ENCODE data around the gene GPATCH4.

Gene GPATCH4

DNA sequence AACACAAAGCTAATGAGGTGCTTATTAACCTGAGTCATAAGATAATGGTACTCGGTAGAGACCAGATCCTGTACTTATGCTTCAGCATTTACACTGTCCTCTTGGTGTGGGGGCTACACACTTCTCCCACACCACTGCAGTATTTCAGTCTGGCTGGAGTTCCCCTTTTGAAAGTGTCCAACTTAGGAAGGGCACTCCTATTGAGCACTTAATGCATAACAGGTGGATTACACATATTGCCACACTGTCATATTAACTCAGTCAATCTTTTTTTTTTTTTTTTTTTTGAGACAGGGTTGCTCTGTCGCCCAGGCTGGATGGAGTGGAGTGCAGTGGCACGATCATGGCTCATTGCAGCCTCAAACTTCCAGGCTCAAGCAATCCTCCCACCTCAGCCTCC lies 1.5 kb downstream of the GPATCH4 start:
- Histone ChIP-seq H3K9me3 (ENCODE audit: low read length) (no peaks in the 10 kb centered on the region), H2AFZ (ENCODE audit: low read depth, low read length) (no peak overlapping the region), H3K36me3 (ENCODE audit: insufficient read depth, low read length) (peaks cover 34% of the 10 kb centered on the region), H3K4me1 (ENCODE audit: insufficient read depth, low read length) (peaks cover 16% of the 10 kb centered on the region), H3K27me3 (ENCODE audit: insufficient read depth, low read length) (no peaks in the 10 kb centered on the region), H3K4me3 (ENCODE audit: low read length) (no peak overlapping the region)

DNA sequence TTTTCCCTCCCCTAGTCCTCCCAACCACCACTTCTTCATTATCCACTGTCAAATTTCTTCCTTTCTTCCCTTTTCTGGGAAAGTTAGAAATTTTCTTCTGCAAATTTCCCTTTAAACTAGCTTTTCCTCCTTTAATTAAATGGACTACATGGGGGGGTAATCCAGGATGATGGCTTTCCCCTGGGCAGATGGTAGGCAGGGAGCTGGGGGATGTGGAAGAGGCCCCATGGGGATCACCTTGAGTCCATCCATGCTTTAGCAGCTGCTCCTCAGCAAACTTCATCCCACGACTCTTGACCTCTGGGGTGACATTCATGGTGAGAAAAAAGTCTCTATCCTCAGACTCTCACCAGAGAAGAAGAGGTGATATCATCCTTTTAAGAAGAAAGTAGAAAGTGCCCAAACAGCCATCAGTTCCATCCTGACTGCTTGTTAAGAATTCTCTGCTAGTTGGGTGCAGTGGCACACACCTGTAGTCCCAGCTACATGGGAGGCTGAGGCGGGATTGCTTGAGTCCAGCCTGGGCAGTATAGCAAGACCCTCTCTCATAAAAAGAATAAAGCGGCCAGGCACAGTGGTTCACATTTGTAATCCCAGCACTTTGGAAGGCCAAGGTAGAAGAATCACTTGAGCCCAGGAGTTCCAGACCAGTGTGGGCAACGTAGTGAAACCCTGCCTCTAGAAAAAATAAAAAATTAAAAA lies 2.4 kb downstream of the GPATCH4 start:
- Histone ChIP-seq H3K4me3 (ENCODE audit: low read length) (no peak overlapping the region), H3K27me3 (ENCODE audit: insufficient read depth, low read length) (no peaks in the 10 kb centered on the region), H3K36me3 (ENCODE audit: insufficient read depth, low read length) (peaks cover 35% of the 10 kb centered on the region), H3K4me1 (ENCODE audit: insufficient read depth, low read length) (peaks cover 26% of the 10 kb centered on the region), H3K9me3 (ENCODE audit: low read length) (no peaks in the 10 kb centered on the region), H2AFZ (ENCODE audit: low read depth, low read length) (no peak overlapping the region)

DNA sequence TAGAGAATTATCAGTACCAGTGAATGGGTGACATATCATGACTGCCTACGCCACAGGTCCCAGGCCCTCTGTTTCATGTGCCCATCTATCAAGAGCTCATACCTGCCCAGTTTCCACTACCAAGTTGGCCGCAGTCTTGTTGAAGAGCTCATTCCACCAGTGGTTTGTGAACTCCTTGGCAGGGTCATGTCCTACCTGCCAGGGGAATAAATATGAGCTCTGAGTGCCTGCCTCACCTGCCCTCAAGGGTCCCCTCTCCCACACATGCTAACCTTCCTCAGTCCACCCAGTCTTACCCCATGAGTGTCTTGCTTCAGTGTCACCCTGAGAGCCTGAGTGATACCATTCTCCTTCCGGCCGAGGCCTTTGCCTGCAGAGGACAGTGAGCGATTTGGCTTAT lies 3.2 kb downstream of the GPATCH4 start:
- no peaks in the 10 kb centered on the region for H3K9me3 ChIP-seq (ENCODE audit: low read length)
- peaks cover 32% of the 10 kb centered on the region for H3K4me1 ChIP-seq (ENCODE audit: insufficient read depth, low read length)
- H2AFZ ChIP-seq (ENCODE audit: low read depth, low read length) = no peak overlapping the region
- no peaks in the 10 kb centered on the region for H3K27me3 ChIP-seq (ENCODE audit: insufficient read depth, low read length)
- no peak overlapping the region for H3K4me3 ChIP-seq (ENCODE audit: low read length)
- H3K36me3 ChIP-seq (ENCODE audit: insufficient read depth, low read length) = peaks cover 38% of the 10 kb centered on the region

- Histone ChIP-seq H3K4me3 (ENCODE audit: low read length) (no peak overlapping the region), H3K36me3 (ENCODE audit: insufficient read depth, low read length) (peaks cover 38% of the 10 kb centered on the region), H3K9me3 (ENCODE audit: low read length) (no peaks in the 10 kb centered on the region), H3K27me3 (ENCODE audit: insufficient read depth, low read length) (no peaks in the 10 kb centered on the region), H2AFZ (ENCODE audit: low read depth, low read length) (no peak overlapping the region), H3K4me1 (ENCODE audit: insufficient read depth, low read length) (peaks cover 38% of the 10 kb centered on the region)
These were observed 4.9 kb downstream of the GPATCH4 start for GRCh38 chr1:156596426-156596825.

GRCh38 chr1:156595016-156595415 lies 6.3 kb downstream of the GPATCH4 start:
- H3K9me3 ChIP-seq (ENCODE audit: low read length) = no peaks in the 10 kb centered on the region
- peaks cover 38% of the 10 kb centered on the region for H3K36me3 ChIP-seq (ENCODE audit: insufficient read depth, low read length)
- no peaks in the 10 kb centered on the region for H3K27me3 ChIP-seq (ENCODE audit: insufficient read depth, low read length)
- H3K4me3 ChIP-seq (ENCODE audit: low read length) = no peak overlapping the region
- no peak overlapping the region for H2AFZ ChIP-seq (ENCODE audit: low read depth, low read length)
- H3K4me1 ChIP-seq (ENCODE audit: insufficient read depth, low read length) = peaks cover 39% of the 10 kb centered on the region

DNA sequence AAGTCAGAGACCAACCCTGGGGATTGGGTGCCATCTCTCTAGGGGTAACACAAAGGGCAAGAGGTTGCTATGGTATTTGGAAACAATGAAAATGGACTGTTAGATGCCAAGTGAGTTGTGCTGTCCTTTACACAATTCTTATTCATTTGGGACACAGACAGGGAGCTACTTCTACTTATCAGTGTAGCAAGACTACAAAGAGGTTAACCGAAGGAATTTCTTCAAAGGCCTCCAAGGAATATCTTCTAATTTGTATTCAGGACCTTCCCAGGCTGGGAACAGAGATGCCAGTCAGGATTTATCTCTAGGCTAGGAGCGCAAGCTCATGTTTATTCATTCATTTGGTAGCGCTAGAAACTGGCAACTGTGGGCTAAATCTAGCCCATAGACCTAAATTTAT lies 7.1 kb downstream of the GPATCH4 start:
- Histone ChIP-seq H2AFZ (ENCODE audit: low read depth, low read length) (no peak overlapping the region), H3K36me3 (ENCODE audit: insufficient read depth, low read length) (peaks cover 38% of the 10 kb centered on the region), H3K4me1 (ENCODE audit: insufficient read depth, low read length) (peaks cover 39% of the 10 kb centered on the region), H3K4me3 (ENCODE audit: low read length) (no peak overlapping the region), H3K9me3 (ENCODE audit: low read length) (no peaks in the 10 kb centered on the region), H3K27me3 (ENCODE audit: insufficient read depth, low read length) (no peaks in the 10 kb centered on the region)

DNA sequence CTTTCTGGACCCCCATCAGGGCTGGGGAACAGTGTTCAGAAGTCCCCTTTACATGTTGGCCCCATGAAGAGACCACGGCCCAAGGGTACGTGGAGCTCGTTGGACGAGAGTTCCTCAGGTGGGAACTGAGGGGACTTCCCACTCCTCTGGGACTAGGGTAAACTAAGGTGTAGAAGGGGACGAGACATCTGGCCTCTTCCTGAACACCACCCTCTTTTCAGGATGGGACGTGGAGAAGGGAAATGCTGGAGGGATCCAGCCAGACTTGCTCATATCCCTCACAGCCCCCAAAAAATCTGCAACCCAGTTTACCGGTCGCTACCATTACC lies 7.7 kb downstream of the GPATCH4 start:
- Histone ChIP-seq H3K27me3 (ENCODE audit: insufficient read depth, low read length) (no peaks in the 10 kb centered on the region), H2AFZ (ENCODE audit: low read depth, low read length) (no peak overlapping the region), H3K36me3 (ENCODE audit: insufficient read depth, low read length) (peaks cover 38% of the 10 kb centered on the region), H3K9me3 (ENCODE audit: low read length) (no peaks in the 10 kb centered on the region), H3K4me1 (ENCODE audit: insufficient read depth, low read length) (peaks cover 39% of the 10 kb centered on the region), H3K4me3 (ENCODE audit: low read length) (no peak overlapping the region)

GRCh38 chr1:156592910-156593660 lies 8.2 kb downstream of the GPATCH4 start:
- H3K4me3 ChIP-seq (ENCODE audit: low read length) = no peak overlapping the region
- peaks cover 35% of the 10 kb centered on the region for H3K36me3 ChIP-seq (ENCODE audit: insufficient read depth, low read length)
- no peaks in the 10 kb centered on the region for H3K27me3 ChIP-seq (ENCODE audit: insufficient read depth, low read length)
- peaks cover 39% of the 10 kb centered on the region for H3K4me1 ChIP-seq (ENCODE audit: insufficient read depth, low read length)
- H3K9me3 ChIP-seq (ENCODE audit: low read length) = no peaks in the 10 kb centered on the region
- no peak overlapping the region for H2AFZ ChIP-seq (ENCODE audit: low read depth, low read length)

DNA sequence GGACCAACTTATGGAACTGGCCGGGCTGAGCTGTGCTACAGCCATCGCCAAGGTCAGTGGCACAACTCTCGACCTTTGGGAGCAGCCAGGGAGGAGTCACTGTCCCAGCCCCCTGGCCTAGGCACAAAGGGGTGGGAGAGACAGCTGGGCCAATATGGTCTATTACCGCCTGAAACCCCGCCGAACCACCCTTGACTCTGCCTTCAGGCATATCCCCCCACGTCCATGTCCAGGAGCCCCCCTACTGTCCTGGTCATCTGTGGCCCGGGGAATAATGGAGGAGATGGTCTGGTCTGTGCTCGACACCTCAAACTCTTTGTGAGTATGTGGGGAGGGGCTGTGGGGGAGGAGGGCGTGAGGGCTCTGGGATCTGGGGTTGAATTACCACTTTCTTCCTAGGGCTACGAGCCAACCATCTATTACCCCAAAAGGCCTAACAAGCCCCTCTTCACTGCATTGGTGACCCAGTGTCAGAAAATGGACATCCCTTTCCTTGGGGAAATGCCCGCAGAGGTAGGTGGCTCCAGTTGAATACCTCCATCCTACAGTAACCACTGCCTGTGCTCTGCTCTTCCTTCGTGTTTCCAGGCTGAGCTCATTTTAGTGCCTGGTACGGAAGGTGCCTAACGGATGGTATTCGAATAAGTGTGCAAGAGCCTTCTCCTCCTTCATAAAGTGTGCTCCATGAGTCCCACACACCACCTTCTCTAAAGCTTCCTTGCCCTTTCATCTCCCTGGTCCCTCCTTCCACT lies 8.9 kb downstream of the GPATCH4 start:
- no peaks in the 10 kb centered on the region for H3K9me3 ChIP-seq (ENCODE audit: low read length)
- H3K4me1 ChIP-seq (ENCODE audit: insufficient read depth, low read length) = peaks cover 39% of the 10 kb centered on the region
- peak overlapping the region; percentile 68 for H3K4me3 ChIP-seq (ENCODE audit: low read length)
- H3K27me3 ChIP-seq (ENCODE audit: insufficient read depth, low read length) = peaks cover under 1% of the 10 kb centered on the region
- H3K36me3 ChIP-seq (ENCODE audit: insufficient read depth, low read length) = peaks cover 27% of the 10 kb centered on the region
- H2AFZ ChIP-seq (ENCODE audit: low read depth, low read length) = peak overlapping the region; percentile 24

- H3K27me3 ChIP-seq (ENCODE audit: insufficient read depth, low read length) = peaks cover 7% of the 10 kb centered on the region
- H3K9me3 ChIP-seq (ENCODE audit: low read length) = no peaks in the 10 kb centered on the region
- peak within 1 kb of the TSS; percentile 68 for H3K4me3 ChIP-seq (ENCODE audit: low read length)
- peaks cover 22% of the 10 kb centered on the region for H3K36me3 ChIP-seq (ENCODE audit: insufficient read depth, low read length)
- peak within 1 kb of the TSS; percentile 24 for H2AFZ ChIP-seq (ENCODE audit: low read depth, low read length)
- peaks cover 39% of the 10 kb centered on the region for H3K4me1 ChIP-seq (ENCODE audit: insufficient read depth, low read length)
These were observed 9.7 kb downstream of the GPATCH4 start, which contains the start of gene NAXE for GRCh38 chr1:156591432-156592157. NAXE (plus strand) TSS chr1:156591776; CDS start chr1:156591805, 29 bp downstream.

DNA sequence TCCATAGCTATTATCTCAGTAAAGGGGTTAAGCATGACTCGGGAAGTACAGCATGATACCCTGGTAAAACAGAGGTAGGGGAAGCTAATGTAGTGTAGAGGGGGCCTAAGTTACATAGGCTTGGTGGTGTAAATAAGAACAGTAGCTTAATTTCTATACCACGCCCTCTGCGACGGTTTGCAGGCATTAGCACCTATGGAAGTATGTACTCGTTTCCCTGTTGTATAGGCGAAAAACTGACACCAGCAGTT lies 10.2 kb downstream of the GPATCH4 start:
- Histone ChIP-seq H2AFZ (ENCODE audit: low read depth, low read length) (peak overlapping the region; percentile 24), H3K4me1 (ENCODE audit: insufficient read depth, low read length) (peaks cover 39% of the 10 kb centered on the region), H3K27me3 (ENCODE audit: insufficient read depth, low read length) (peaks cover 12% of the 10 kb centered on the region), H3K4me3 (ENCODE audit: low read length) (peak overlapping the region; percentile 68), H3K9me3 (ENCODE audit: low read length) (no peaks in the 10 kb centered on the region), H3K36me3 (ENCODE audit: insufficient read depth, low read length) (peaks cover 17% of the 10 kb centered on the region)

DNA sequence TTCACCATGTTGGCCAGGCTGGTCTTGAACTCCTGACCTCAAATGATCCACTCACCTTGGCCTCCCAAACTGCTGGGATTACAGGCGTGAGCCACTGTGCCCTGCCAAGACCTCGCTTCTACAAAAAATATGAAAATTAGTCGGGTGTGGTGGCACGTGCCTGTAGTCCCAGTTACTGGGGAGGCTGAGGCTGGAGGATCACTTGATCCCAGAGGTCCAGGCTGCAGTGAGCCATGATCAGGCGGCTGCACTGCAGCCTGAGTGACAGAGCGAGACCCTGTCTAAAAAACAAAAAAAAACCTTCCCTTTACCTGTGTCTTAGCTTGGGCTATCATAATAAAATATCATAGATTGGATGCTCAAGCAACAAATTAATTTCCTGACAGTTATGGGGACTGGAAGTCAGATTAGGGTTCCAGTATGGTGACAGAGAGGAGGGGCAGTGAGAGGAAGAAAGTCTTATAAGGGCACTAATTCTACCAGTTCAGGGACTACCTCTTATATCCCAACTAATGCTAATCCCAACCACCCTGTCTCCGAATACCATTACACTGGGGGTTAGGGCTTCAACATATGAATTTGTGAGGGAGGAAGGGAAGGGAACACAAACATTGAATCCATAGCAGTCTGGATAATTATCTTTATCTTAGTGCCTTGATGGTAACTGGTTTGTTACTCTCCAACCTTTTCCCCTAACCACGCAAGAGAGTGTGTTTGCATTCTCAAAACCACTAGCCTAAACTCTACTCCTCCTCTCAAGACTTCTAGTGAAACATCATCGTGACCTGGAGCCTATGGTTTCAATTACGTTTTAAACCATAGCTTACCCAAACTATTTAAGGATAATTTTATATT lies 10.7 kb downstream of the GPATCH4 start:
- Histone ChIP-seq H3K4me1 (ENCODE audit: insufficient read depth, low read length) (peaks cover 39% of the 10 kb centered on the region), H2AFZ (ENCODE audit: low read depth, low read length) (peak overlapping the region; percentile 24), H3K27me3 (ENCODE audit: insufficient read depth, low read length) (peaks cover 17% of the 10 kb centered on the region), H3K4me3 (ENCODE audit: low read length) (peak overlapping the region; percentile 68), H3K36me3 (ENCODE audit: insufficient read depth, low read length) (peaks cover 11% of the 10 kb centered on the region), H3K9me3 (ENCODE audit: low read length) (no peaks in the 10 kb centered on the region)
